K562 (cell line): ENCODE results near the gene ZNF493. TPM values are rescaled to one million over a fixed set of nuclear protein-coding genes. Genes with fewer than 3 reads are reported as not detected.

Source experiments
- NCOA6 ChIP-seq: fragments of 450-650 bp; IDR thresholded peaks from 2 replicates; pipeline ENCODE4 v1.6.1; 2017; ENCODE audit warnings: mild to moderate bottlenecking
- SUPT5H ChIP-seq: fragments of 450-650 bp; IDR thresholded peaks from 2 replicates; pipeline ENCODE4 v1.6.1; 2016
- polyA plus RNA-seq, 8 experiments: library from polyadenylated mRNA; depleted of rRNA in 4 of 8; stranded (reverse) in 5 of 8; unstranded in 3 of 8; fragments of >200 nt; fragmentation: Nextera tagmentation in 2 of 8; fragmentation: Illumina TruSeq in 1 of 8; extraction: Ambion mirVana in 2 of 8; extraction: Trizol in 1 of 8; gene quantifications; 2 replicates each; pipeline versions ENCODE4 v1.2.1 to v1.2.3, GENCODE V29; 2011 to 2014; ENCODE audit warnings: inconsistent platforms in 1 of 8, missing spikeins in 1 of 8
- total RNA-seq, 7 experiments: library from RNA; depleted of rRNA in 6 of 7; stranded (reverse); fragments of >200 nt in 6 of 7; fragmentation: Illumina TruSeq in 2 of 7; extraction: Trizol in 2 of 7; gene quantifications; 2 replicates each; pipeline versions ENCODE4 v1.2.1 to v1.2.3, GENCODE V29; 2011 to 2021; ENCODE audit warnings: low replicate concordance in 1 of 7
- TF ChIP-seq, protein P1 (sequence below), 2 experiments: fragments of 450-650 bp in 1 of 2; sonication (generic) in 1 of 2; formaldehyde crosslinking in 1 of 2; IDR thresholded peaks; 2 replicates each; pipeline versions ENCODE4 v1.7.1 to v1.9.0; 2016 to 2022; ENCODE audit warnings: inconsistent platforms in 1 of 2, mild to moderate bottlenecking in 1 of 2, missing genetic modification reagents in 1 of 2

ZNF493 gene
- total and polyA plus RNA-seq, 9 of the 15 experiments (the other 6 are each of a cell fraction or from before 2014, with no cell fraction given) = 5.0 to 18.6 (median 12.2) TPM

DNA sequence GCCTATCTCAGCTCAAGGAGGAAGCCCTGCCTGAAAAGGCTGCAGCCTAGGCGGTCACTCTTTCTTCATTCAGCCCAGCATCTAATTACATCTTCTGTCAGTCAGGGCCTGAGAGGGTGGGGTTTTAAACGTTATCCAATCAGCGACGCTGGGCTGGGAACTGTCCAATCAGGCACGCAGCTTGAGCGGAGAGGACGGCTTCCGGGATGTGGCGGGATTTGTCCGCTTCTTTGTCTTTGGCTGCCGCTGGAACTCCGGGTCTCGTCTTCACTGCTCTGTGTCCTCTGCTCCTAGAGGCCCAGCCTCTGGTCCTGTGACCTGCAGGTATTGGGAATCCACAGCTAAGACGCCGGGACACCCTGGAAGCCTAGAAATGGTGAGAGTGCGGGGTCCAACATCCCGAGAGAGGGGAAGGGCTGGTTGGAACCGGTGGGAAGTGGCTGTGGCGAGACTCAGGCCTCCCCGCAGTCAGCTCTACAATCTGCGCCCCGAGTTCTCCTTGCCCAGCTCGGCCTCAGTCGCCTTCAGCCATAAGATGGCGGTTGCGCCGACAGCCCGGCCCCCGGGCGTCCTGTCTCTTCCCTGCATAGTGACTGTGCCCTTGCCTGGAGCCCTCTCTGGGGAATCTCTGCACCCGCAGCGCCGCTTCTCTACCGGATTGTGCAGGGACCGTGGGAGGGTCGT lies 38.0 kb upstream of the ZNF493 start, which contains the start of gene ZNF738 (continued):
- TF ChIP-seq, protein P1, sequence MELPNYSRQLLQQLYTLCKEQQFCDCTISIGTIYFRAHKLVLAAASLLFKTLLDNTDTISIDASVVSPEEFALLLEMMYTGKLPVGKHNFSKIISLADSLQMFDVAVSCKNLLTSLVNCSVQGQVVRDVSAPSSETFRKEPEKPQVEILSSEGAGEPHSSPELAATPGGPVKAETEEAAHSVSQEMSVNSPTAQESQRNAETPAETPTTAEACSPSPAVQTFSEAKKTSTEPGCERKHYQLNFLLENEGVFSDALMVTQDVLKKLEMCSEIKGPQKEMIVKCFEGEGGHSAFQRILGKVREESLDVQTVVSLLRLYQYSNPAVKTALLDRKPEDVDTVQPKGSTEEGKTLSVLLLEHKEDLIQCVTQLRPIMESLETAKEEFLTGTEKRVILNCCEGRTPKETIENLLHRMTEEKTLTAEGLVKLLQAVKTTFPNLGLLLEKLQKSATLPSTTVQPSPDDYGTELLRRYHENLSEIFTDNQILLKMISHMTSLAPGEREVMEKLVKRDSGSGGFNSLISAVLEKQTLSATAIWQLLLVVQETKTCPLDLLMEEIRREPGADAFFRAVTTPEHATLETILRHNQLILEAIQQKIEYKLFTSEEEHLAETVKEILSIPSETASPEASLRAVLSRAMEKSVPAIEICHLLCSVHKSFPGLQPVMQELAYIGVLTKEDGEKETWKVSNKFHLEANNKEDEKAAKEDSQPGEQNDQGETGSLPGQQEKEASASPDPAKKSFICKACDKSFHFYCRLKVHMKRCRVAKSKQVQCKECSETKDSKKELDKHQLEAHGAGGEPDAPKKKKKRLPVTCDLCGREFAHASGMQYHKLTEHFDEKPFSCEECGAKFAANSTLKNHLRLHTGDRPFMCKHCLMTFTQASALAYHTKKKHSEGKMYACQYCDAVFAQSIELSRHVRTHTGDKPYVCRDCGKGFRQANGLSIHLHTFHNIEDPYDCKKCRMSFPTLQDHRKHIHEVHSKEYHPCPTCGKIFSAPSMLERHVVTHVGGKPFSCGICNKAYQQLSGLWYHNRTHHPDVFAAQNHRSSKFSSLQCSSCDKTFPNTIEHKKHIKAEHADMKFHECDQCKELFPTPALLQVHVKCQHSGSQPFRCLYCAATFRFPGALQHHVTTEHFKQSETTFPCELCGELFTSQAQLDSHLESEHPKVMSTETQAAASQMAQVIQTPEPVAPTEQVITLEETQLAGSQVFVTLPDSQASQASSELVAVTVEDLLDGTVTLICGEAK (IDR thresholded peaks at IDR 0.05) = 0 out of 2 replicates have a peak, but pooled peaks have one; percentile 20
- TF ChIP-seq, protein P1 (CRISPR knock-in tag; IDR thresholded peaks at IDR 0.05) = no peak
- TF ChIP-seq NCOA6 = no peak
- TF ChIP-seq SUPT5H = peak; percentile 45; the same call in 1 of the 2 replicates
